GM19099 (cell line): Measurements from ENCODE around the gene MYO1A.

Source experiments
- POLR2A ChIP-seq: IDR thresholded peaks from 3 replicates; pipeline ENCODE4 v1.6.1; 2011; ENCODE audit warnings: low read depth; ENCODE audit not compliant: insufficient read length; ENCODE audit errors: extremely low read depth

MYO1A gene

GRCh38 chr12:57063991-57064685 is 14.2 kb upstream of the MYO1A start:
- TF ChIP-seq POLR2A, result no peak

- TF ChIP-seq POLR2A, result peak; percentile 16
Measured at GRCh38 chr12:57058454-57058853, 8.5 kb upstream of the MYO1A start.

- no peak for TF ChIP-seq POLR2A
Measured at GRCh38 chr12:57057067-57057751, 7.3 kb upstream of the MYO1A start.

GRCh38 chr12:57055824-57056223 is 5.9 kb upstream of the MYO1A start:
- no peak for TF ChIP-seq POLR2A

GRCh38 chr12:57051011-57051410 is 1.1 kb upstream of the MYO1A start:
- TF ChIP-seq POLR2A, result no peak

GRCh38 chr12:57049119-57049446 is 846 bp downstream of the MYO1A start:
- no peak for TF ChIP-seq POLR2A

GRCh38 chr12:57048423-57049118 is 1.4 kb downstream of the MYO1A start:
- no peak for TF ChIP-seq POLR2A

GRCh38 chr12:57047981-57048380 is 1.9 kb downstream of the MYO1A start:
- TF ChIP-seq POLR2A, result no peak

- TF ChIP-seq POLR2A, result no peak
Measured at GRCh38 chr12:57046947-57047890, 2.7 kb downstream of the MYO1A start.

- TF ChIP-seq POLR2A, result no peak
Measured at GRCh38 chr12:57046086-57046791, 3.7 kb downstream of the MYO1A start.

- TF ChIP-seq POLR2A, result no peak
Measured at GRCh38 chr12:57044889-57045288, 5.0 kb downstream of the MYO1A start.

GRCh38 chr12:57044468-57044867 is 5.5 kb downstream of the MYO1A start:
- no peak for TF ChIP-seq POLR2A

- no peak for TF ChIP-seq POLR2A
Measured at GRCh38 chr12:57042695-57043094, 7.2 kb downstream of the MYO1A start.

GRCh38 chr12:57040750-57041149 is 9.2 kb downstream of the MYO1A start:
- no peak for TF ChIP-seq POLR2A
